H9 (cell line): ENCODE data around the gene IKZF1. TPM values are rescaled to one million over a fixed set of nuclear protein-coding genes. Genes with fewer than 3 reads are reported as not detected.

ENCODE experiments used
- DNase-seq: peaks from one replicate; pipeline ENCODE4 v3.0.0-alpha.2; 2017
- H2AFZ ChIP-seq: one replicate; pipeline ENCODE4 v1.6.1; 2013; ENCODE audit warnings: mild to moderate bottlenecking, low read length, control low read depth, moderate library complexity
- H2AK5ac ChIP-seq: 2 replicates; pipeline ENCODE4 v1.6.1; 2013; ENCODE audit warnings: low read length, control low read depth, mixed read lengths; ENCODE audit not compliant: insufficient read length
- H2BK120ac ChIP-seq: one replicate; pipeline ENCODE4 v1.6.1; 2013; ENCODE audit warnings: low read depth, mild to moderate bottlenecking, low read length, control low read depth, inconsistent platforms; ENCODE audit not compliant: poor library complexity, severe bottlenecking
- H2BK12ac ChIP-seq: 2 replicates; pipeline ENCODE4 v1.6.1; 2013; ENCODE audit warnings: low read length, control low read depth, mixed read lengths, low read depth; ENCODE audit not compliant: insufficient read length
- H2BK15ac ChIP-seq: 2 replicates; pipeline ENCODE4 v1.6.1; 2013; ENCODE audit warnings: low read depth, low read length, control low read depth
- H2BK20ac ChIP-seq: one replicate; pipeline ENCODE4 v1.6.1; 2013; ENCODE audit warnings: low read depth, mild to moderate bottlenecking, low read length, control low read depth, inconsistent platforms; ENCODE audit not compliant: poor library complexity, severe bottlenecking
- H2BK5ac ChIP-seq: 2 replicates; pipeline ENCODE4 v1.6.1; 2013; ENCODE audit warnings: low read length, control low read depth, mixed read lengths; ENCODE audit not compliant: insufficient read length
- H3K14ac ChIP-seq: 2 replicates; pipeline ENCODE4 v1.6.1; 2013; ENCODE audit warnings: low read length, control low read depth; ENCODE audit not compliant: insufficient read depth
- H3K18ac ChIP-seq: 2 replicates; pipeline ENCODE4 v1.6.1; 2013; ENCODE audit warnings: low read depth, mild to moderate bottlenecking, mixed read lengths, low read length, control low read depth; ENCODE audit not compliant: insufficient read length
- H3K23ac ChIP-seq: 2 replicates; pipeline ENCODE4 v1.6.1; 2013; ENCODE audit warnings: low read length, control low read depth, mixed read lengths, low read depth; ENCODE audit not compliant: insufficient read length
- H3K23me2 ChIP-seq: 2 replicates; pipeline ENCODE4 v1.6.1; 2013; ENCODE audit warnings: low read depth, mild to moderate bottlenecking, mixed read lengths, low read length, control low read depth; ENCODE audit not compliant: insufficient read length, poor library complexity, severe bottlenecking
- H3K27ac ChIP-seq: 2 replicates; pipeline ENCODE4 v1.5.1; 2013; ENCODE audit warnings: low read length, control low read depth, mixed read lengths, low read depth; ENCODE audit not compliant: insufficient read length
- H3K27me3 ChIP-seq: 2 replicates; pipeline ENCODE4 v1.6.1; 2013; ENCODE audit warnings: low read length, control low read depth, inconsistent platforms; ENCODE audit not compliant: insufficient read depth
- H3K4ac ChIP-seq: 2 replicates; pipeline ENCODE4 v1.6.1; 2013; ENCODE audit warnings: low read depth, mild to moderate bottlenecking, control low read depth, inconsistent platforms, low read length, moderate library complexity
- H3K4me1 ChIP-seq: 2 replicates; pipeline ENCODE4 v1.6.1; 2013; ENCODE audit warnings: low read length, control low read depth, inconsistent platforms; ENCODE audit not compliant: insufficient read depth
- H3K4me2 ChIP-seq: 2 replicates; pipeline ENCODE4 v1.6.1; 2013; ENCODE audit warnings: low read length, control low read depth, mixed read lengths; ENCODE audit not compliant: insufficient read length, insufficient read depth
- H3K56ac ChIP-seq: 2 replicates; pipeline ENCODE4 v1.6.1; 2013; ENCODE audit warnings: low read depth, mild to moderate bottlenecking, mixed read lengths, low read length, control low read depth; ENCODE audit not compliant: insufficient read length
- H3K79me1 ChIP-seq: 2 replicates; pipeline ENCODE4 v1.6.1; 2013; ENCODE audit warnings: low read depth, mild to moderate bottlenecking, moderate library complexity, low read length, control low read depth, inconsistent platforms; ENCODE audit not compliant: insufficient read depth, poor library complexity, severe bottlenecking
- H3K79me2 ChIP-seq: 2 replicates; pipeline ENCODE4 v1.6.1; 2013; ENCODE audit warnings: low read length, control low read depth, inconsistent platforms; ENCODE audit not compliant: insufficient read depth
- H3K9ac ChIP-seq: 2 replicates; pipeline ENCODE4 v1.6.1; 2013; ENCODE audit warnings: low read length, control low read depth, mixed read lengths; ENCODE audit not compliant: insufficient read length; ENCODE audit errors: extremely low read depth
- H3K9me3 ChIP-seq: one replicate; pipeline ENCODE4 v1.6.1; 2013; ENCODE audit warnings: low read depth, low read length, inconsistent platforms; ENCODE audit not compliant: control insufficient read depth
- H3T11ph ChIP-seq: one replicate; pipeline ENCODE4 v1.6.1; 2013; ENCODE audit warnings: mild to moderate bottlenecking, low read length, control low read depth, inconsistent platforms
- H4K20me1 ChIP-seq: one replicate; pipeline ENCODE4 v1.6.1; 2013; ENCODE audit not compliant: control insufficient read depth, insufficient read length, insufficient read depth
- H4K5ac ChIP-seq: 2 replicates; pipeline ENCODE4 v1.6.1; 2013; ENCODE audit warnings: low read depth, mild to moderate bottlenecking, mixed read lengths, low read length, control low read depth; ENCODE audit not compliant: insufficient read length
- H4K8ac ChIP-seq: replicated peaks from 2 replicates; pipeline ENCODE4 v1.6.1; 2013; ENCODE audit warnings: low read length, control low read depth, mixed read lengths, low read depth; ENCODE audit not compliant: insufficient read length
- H4K91ac ChIP-seq: 2 replicates; pipeline ENCODE4 v1.6.1; 2013; ENCODE audit warnings: low read depth, mild to moderate bottlenecking, moderate library complexity, mixed read lengths, low read length, control low read depth; ENCODE audit not compliant: insufficient read length
- H3K27ac Mint-ChIP-seq, 3 experiments: 2 replicates in 2 of 3; 3 replicates in 1 of 3; pipeline ENCODE4 v1.8.0; 2020 to 2021; ENCODE audit warnings: mixed read lengths in 3 of 3, mild to moderate bottlenecking in 1 of 3, moderate library complexity in 1 of 3
- H3K27me3 Mint-ChIP-seq: 2 replicates; pipeline ENCODE4 v1.8.0; 2021; ENCODE audit warnings: low read depth, mild to moderate bottlenecking, moderate library complexity, mixed read lengths
- H3K36me3 Mint-ChIP-seq, 3 experiments: 2 replicates in 2 of 3; 3 replicates in 1 of 3; pipeline ENCODE4 v1.8.0; 2020 to 2021; ENCODE audit warnings: low read depth in 3 of 3, mixed read lengths in 3 of 3; ENCODE audit not compliant: insufficient read depth in 1 of 3
- H3K4me1 Mint-ChIP-seq, 2 experiments: 2 replicates each; pipeline ENCODE4 v1.8.0; 2020; ENCODE audit warnings: mixed read lengths in 2 of 2
- H3K4me3 Mint-ChIP-seq, 2 experiments: 2 replicates in 1 of 2; 3 replicates in 1 of 2; pipeline ENCODE4 v1.8.0; 2020 to 2021; ENCODE audit warnings: mild to moderate bottlenecking in 2 of 2, mixed read lengths in 2 of 2, moderate library complexity in 1 of 2
- H3K9me3 Mint-ChIP-seq, 2 experiments: 2 replicates in 1 of 2; 3 replicates in 1 of 2; pipeline ENCODE4 v1.8.0; 2020; ENCODE audit warnings: mild to moderate bottlenecking in 2 of 2, mixed read lengths in 2 of 2, moderate library complexity in 1 of 2
- CTCF ChIP-seq: fragments of 200-600 bp; sonication (generic); conservative IDR thresholded peaks from 3 replicates; pipeline ENCODE4 v1.8.0; 2021; ENCODE audit warnings: antibody characterized with exemption, mild to moderate bottlenecking
- WGBS: extraction: QIAGEN DNeasy Blood & Tissue Kit; methylation state at CpG from one replicate; pipeline ENCODE4 v1.1.7; 2013; ENCODE audit warnings: missing lambda C conversion rate, low lambda C conversion rate, mixed read lengths; ENCODE audit not compliant: insufficient read length; ENCODE audit errors: extremely low coverage; 5-methylcytosine and 5-hydroxymethylcytosine counted together
- total RNA-seq: library from RNA; stranded (reverse); gene quantifications from 2 replicates; pipeline ENCODE4 v1.2.1, GENCODE V29; 2021

Gene IKZF1
- total RNA-seq, 1 experiment from 2014 or later, result 0.98 TPM

- Histone ChIP-seq H3K18ac (no peak overlapping the region), H3K27ac (no peak overlapping the region), H2BK20ac (no peak overlapping the region), H3K9me3 (no peaks in the 10 kb centered on the region), H3K27me3 (no peaks in the 10 kb centered on the region), H4K91ac (no peak overlapping the region), H4K5ac (no peak overlapping the region), H2AK5ac (no peak overlapping the region), H3K79me2 (no peaks in the 10 kb centered on the region), H2BK5ac (no peak overlapping the region), H2BK120ac (no peak overlapping the region), H3K4me2 (no peak overlapping the region), H3K14ac (no peak overlapping the region; the same call in 1 of the 2 replicates), H4K20me1 (no peaks in the 10 kb centered on the region), H3K79me1 (no peaks in the 10 kb centered on the region), H3K9ac (no peak overlapping the region), H2BK15ac (no peak overlapping the region), H2BK12ac (no peak overlapping the region), H2AFZ (no peak overlapping the region), H3K23me2 (no peaks in the 10 kb centered on the region), H3K4ac (no peak overlapping the region), H3K56ac (no peak overlapping the region), H3K23ac (no peak overlapping the region), H3K4me1 (no peaks in the 10 kb centered on the region), H3T11ph (no peak overlapping the region), H4K8ac (no peak overlapping the region)
- H3K4me1 Mint-ChIP-seq, result no peaks in the 10 kb centered on the region
- no CpG with 5 or more reads among the region's 9 CpGs for WGBS
- DNase-seq, result no peak
- H3K9me3 Mint-ChIP-seq, result no peaks in the 10 kb centered on the region
- no peak for TF ChIP-seq CTCF
- H3K36me3 Mint-ChIP-seq, result no peaks in the 10 kb centered on the region
- no peak overlapping the region for H3K4me3 Mint-ChIP-seq
- no peak overlapping the region for H3K27ac Mint-ChIP-seq
- H3K27me3 Mint-ChIP-seq, result peaks cover 4% of the 10 kb centered on the region
Measured at GRCh38 chr7:50355817-50356178, 51.3 kb downstream of the IKZF1 start.
